ENCODE measurements around the gene GMPR2. TPM values are rescaled to one million over a fixed set of nuclear protein-coding genes. Genes with fewer than 3 reads are reported as not detected.

Gene GMPR2
- total RNA-seq, 1 donor = 86.5 TPM

DNA sequence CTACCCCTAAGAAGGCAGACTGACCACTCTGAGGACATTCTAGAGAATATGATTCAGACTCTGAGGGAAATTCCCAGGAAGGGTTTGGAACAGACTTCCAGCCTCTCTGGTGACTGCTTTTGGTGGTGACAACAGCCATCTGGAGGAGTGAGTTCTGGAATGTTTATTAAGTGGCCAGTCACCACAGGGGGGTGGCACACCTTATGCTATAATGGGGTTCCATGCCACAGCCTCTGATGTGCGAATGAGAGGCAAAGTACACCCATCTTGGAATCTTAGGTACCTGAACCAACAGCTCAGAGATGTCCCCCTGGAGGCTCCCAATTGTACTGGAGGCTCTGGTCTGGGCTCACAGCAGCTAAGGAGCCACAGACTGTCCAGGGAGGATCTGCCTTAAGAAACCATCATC is 19.2 kb downstream of the GMPR2 start:
- no peaks in the 10 kb centered on the region for H3K27me3 ChIP-seq (ENCODE audit: insufficient read depth, low read length)
- H3K9me3 ChIP-seq (ENCODE audit: low read depth, low read length) = no peaks in the 10 kb centered on the region
- no peak overlapping the region for H3K27ac ChIP-seq (ENCODE audit: low read depth, low read length)
- DNase-seq (ENCODE audit: insufficient read length, low spot score, missing footprints) = peak; percentile 75
- no peak overlapping the region for H2AFZ ChIP-seq (ENCODE audit: low read length)
- TF ChIP-seq, protein P1, sequence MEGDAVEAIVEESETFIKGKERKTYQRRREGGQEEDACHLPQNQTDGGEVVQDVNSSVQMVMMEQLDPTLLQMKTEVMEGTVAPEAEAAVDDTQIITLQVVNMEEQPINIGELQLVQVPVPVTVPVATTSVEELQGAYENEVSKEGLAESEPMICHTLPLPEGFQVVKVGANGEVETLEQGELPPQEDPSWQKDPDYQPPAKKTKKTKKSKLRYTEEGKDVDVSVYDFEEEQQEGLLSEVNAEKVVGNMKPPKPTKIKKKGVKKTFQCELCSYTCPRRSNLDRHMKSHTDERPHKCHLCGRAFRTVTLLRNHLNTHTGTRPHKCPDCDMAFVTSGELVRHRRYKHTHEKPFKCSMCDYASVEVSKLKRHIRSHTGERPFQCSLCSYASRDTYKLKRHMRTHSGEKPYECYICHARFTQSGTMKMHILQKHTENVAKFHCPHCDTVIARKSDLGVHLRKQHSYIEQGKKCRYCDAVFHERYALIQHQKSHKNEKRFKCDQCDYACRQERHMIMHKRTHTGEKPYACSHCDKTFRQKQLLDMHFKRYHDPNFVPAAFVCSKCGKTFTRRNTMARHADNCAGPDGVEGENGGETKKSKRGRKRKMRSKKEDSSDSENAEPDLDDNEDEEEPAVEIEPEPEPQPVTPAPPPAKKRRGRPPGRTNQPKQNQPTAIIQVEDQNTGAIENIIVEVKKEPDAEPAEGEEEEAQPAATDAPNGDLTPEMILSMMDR (IDR thresholded peaks at IDR 0.05; ENCODE audit: extremely low read depth, low read depth, low read length) = peak; percentile 11
- H4K20me1 ChIP-seq (ENCODE audit: insufficient read depth, low read length) = no peaks in the 10 kb centered on the region
- H3K36me3 ChIP-seq (ENCODE audit: insufficient read depth, low read length) = no peaks in the 10 kb centered on the region
- no peaks in the 10 kb centered on the region for H3K79me2 ChIP-seq (ENCODE audit: insufficient read depth, low read length)
- no peak overlapping the region for H3K4me3 ChIP-seq (ENCODE audit: insufficient read depth, low read length)
- H3K4me2 ChIP-seq (ENCODE audit: insufficient read depth, low read length) = no peak overlapping the region
- peaks cover 8% of the 10 kb centered on the region for H3K4me1 ChIP-seq (ENCODE audit: insufficient read depth, low read length)

DNA sequence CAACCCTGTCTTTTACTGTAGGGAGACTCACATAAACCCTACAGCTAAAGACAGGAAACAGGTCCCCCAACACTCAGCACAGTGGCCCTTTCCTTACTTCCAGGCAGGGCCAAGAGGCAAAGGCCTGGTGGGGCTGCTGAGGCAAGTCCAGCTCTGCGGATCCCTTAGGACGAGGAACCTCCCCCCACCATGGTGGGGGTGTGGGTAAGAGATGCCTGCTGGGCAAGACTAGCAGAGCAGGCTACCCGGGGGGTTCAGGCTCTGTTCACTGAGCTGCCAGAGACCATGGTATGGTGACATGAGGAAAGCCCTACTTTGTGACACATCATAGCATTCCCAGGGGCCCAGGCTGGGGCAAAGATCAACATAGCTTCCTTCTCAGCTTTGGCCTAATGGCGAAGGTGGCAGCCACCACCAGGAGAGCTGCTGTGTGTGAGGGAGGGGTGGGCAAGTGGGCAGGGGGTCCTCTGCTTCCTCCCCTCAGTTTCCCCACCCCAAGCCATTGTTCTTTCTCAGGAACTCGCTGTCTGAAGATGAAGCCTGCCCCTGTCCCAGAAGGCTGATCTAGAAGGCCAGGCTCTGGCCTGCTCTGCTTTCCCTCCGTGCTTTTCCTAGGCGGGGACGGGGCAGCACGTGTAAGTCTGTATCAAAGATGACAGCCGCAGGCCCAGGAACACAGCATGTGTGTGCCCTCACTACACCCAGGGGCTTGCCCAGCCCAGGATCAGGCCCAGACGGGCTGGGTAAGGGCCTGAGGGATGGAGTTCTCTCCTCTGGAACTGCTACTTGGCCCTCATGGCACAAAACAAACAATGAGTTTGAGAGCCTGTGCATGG is 19.8 kb downstream of the GMPR2 start:
- TF ChIP-seq, protein P1 (IDR thresholded peaks at IDR 0.05; ENCODE audit: extremely low read depth, low read depth, low read length) = no peak
- H3K27me3 ChIP-seq (ENCODE audit: insufficient read depth, low read length) = no peaks in the 10 kb centered on the region
- peak; percentile 57 for DNase-seq (ENCODE audit: insufficient read length, low spot score, missing footprints)
- H3K4me2 ChIP-seq (ENCODE audit: insufficient read depth, low read length) = no peak overlapping the region
- no peaks in the 10 kb centered on the region for H3K9me3 ChIP-seq (ENCODE audit: low read depth, low read length)
- no peaks in the 10 kb centered on the region for H3K36me3 ChIP-seq (ENCODE audit: insufficient read depth, low read length)
- no peak overlapping the region for H3K27ac ChIP-seq (ENCODE audit: low read depth, low read length)
- H3K4me1 ChIP-seq (ENCODE audit: insufficient read depth, low read length) = peaks cover 8% of the 10 kb centered on the region
- no peak overlapping the region for H2AFZ ChIP-seq (ENCODE audit: low read length)
- no peaks in the 10 kb centered on the region for H3K79me2 ChIP-seq (ENCODE audit: insufficient read depth, low read length)
- H4K20me1 ChIP-seq (ENCODE audit: insufficient read depth, low read length) = no peaks in the 10 kb centered on the region
- H3K4me3 ChIP-seq (ENCODE audit: insufficient read depth, low read length) = no peak overlapping the region

DNA sequence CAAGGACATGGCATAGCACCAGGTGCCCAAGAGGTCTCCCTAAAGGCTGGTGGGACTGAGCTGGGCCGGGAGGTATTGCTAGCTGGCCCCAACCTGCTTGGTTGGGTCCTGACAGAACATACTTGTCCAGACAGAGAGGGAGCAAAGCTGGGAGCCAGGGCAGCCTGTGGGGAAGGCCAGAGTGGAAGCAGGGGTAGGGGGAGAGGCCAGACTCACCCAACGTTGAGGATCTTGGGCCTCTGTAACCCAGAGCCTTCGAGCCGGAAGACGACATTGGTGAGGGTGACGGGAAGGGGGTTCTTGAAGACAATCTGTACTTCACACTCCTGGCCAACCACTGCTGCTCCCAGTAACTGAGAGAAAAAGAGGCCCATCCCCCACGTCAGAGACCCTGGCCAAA is 21.2 kb downstream of the GMPR2 start:
- H3K4me3 ChIP-seq (ENCODE audit: insufficient read depth, low read length) = no peak overlapping the region
- H3K9me3 ChIP-seq (ENCODE audit: low read depth, low read length) = no peaks in the 10 kb centered on the region
- H3K36me3 ChIP-seq (ENCODE audit: insufficient read depth, low read length) = no peaks in the 10 kb centered on the region
- H3K4me1 ChIP-seq (ENCODE audit: insufficient read depth, low read length) = peaks cover 8% of the 10 kb centered on the region
- H3K27ac ChIP-seq (ENCODE audit: low read depth, low read length) = no peak overlapping the region
- H4K20me1 ChIP-seq (ENCODE audit: insufficient read depth, low read length) = no peaks in the 10 kb centered on the region
- TF ChIP-seq, protein P1 (IDR thresholded peaks at IDR 0.05; ENCODE audit: extremely low read depth, low read depth, low read length) = no peak
- no peak for DNase-seq (ENCODE audit: insufficient read length, low spot score, missing footprints)
- H2AFZ ChIP-seq (ENCODE audit: low read length) = no peak overlapping the region
- H3K27me3 ChIP-seq (ENCODE audit: insufficient read depth, low read length) = no peaks in the 10 kb centered on the region
- no peak overlapping the region for H3K4me2 ChIP-seq (ENCODE audit: insufficient read depth, low read length)
- H3K79me2 ChIP-seq (ENCODE audit: insufficient read depth, low read length) = no peaks in the 10 kb centered on the region

DNA sequence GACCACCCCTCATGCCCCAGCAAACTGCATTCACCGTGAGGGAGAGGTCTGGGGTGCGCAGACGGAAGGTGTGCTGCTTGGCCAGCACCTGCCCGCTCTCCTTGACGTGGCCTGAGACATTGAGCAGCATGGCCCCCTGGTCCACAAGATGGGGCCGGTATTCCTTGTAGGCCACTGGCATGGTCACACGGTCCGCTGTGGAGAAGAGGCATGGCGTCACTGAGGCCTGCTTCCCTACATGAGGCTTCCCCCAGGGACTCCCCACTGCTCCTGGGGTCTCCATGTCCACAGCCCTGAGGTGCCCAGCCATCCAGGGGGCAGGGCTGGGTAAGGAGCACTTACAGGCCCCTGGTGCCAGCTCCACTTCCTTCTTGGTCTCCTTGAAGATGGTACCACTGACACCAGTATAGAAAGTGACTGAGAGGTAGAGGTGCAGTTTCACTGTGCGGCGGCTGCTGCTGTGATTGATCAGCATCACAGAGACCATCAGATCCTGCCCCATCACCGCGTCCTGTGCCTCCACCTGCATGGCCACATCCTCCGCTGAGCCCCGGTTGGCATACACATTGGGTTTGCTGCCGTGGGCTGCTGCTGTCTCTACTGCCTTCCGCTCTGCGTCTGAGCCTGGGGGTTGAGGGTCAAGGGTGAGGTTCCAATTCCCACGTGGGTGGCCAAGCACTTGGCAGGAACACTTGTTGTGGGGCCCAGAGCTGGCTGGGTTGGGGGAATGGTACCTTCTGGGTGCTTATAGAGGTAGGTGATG is 22.1 kb downstream of the GMPR2 start:
- H3K27me3 ChIP-seq (ENCODE audit: insufficient read depth, low read length) = no peaks in the 10 kb centered on the region
- no peak overlapping the region for H3K4me3 ChIP-seq (ENCODE audit: insufficient read depth, low read length)
- no peak overlapping the region for H3K4me2 ChIP-seq (ENCODE audit: insufficient read depth, low read length)
- no peak overlapping the region for H3K27ac ChIP-seq (ENCODE audit: low read depth, low read length)
- peak; percentile 75 for DNase-seq (ENCODE audit: insufficient read length, low spot score, missing footprints)
- H3K36me3 ChIP-seq (ENCODE audit: insufficient read depth, low read length) = no peaks in the 10 kb centered on the region
- TF ChIP-seq, protein P1 (IDR thresholded peaks at IDR 0.05; ENCODE audit: extremely low read depth, low read depth, low read length) = no peak
- no peaks in the 10 kb centered on the region for H4K20me1 ChIP-seq (ENCODE audit: insufficient read depth, low read length)
- H3K9me3 ChIP-seq (ENCODE audit: low read depth, low read length) = no peaks in the 10 kb centered on the region
- H3K4me1 ChIP-seq (ENCODE audit: insufficient read depth, low read length) = peaks cover 8% of the 10 kb centered on the region
- H3K79me2 ChIP-seq (ENCODE audit: insufficient read depth, low read length) = no peaks in the 10 kb centered on the region
- H2AFZ ChIP-seq (ENCODE audit: low read length) = no peak overlapping the region

Measured in osteoblast (primary cell).